GM21723 (cell line): ENCODE results near the gene SERPINA5.
"Not testable (repeated sequence)": the region's sequence is repeated elsewhere in the genome, so short reads cannot be mapped to it uniquely, and the experiment has no call there.

Experiments
- ATAC-seq: cut with Tn5 transposase; IDR thresholded peaks from one replicate; pipeline ENCODE4 v1.9.1; 2021; ENCODE audit warnings: mild to moderate bottlenecking, moderate library complexity; ENCODE audit not compliant: unreplicated experiment

The SERPINA5 gene

GRCh38 chr14:94573475-94574277 is 7.5 kb upstream of the SERPINA5 start:
- ATAC-seq = no peak

DNA sequence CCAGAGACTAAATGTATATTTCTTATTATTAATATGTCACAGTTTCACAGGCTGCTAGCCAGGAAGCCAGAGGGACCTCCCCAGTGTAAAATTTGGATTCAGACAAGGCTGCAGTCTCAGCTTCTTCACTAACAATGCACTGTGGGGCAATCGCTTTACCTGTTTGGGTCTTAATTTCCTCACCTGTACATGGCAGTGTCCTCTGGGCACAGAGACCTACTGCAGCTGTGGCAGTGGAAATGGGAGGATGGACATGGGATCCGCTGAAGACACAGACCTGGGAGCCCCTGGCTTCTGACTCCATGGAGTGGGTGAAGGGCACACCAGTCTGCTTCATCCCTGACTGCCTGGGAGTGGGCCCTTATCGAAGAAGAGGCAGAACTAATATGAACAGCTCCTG is 6.9 kb upstream of the SERPINA5 start:
- ATAC-seq = no peak

DNA sequence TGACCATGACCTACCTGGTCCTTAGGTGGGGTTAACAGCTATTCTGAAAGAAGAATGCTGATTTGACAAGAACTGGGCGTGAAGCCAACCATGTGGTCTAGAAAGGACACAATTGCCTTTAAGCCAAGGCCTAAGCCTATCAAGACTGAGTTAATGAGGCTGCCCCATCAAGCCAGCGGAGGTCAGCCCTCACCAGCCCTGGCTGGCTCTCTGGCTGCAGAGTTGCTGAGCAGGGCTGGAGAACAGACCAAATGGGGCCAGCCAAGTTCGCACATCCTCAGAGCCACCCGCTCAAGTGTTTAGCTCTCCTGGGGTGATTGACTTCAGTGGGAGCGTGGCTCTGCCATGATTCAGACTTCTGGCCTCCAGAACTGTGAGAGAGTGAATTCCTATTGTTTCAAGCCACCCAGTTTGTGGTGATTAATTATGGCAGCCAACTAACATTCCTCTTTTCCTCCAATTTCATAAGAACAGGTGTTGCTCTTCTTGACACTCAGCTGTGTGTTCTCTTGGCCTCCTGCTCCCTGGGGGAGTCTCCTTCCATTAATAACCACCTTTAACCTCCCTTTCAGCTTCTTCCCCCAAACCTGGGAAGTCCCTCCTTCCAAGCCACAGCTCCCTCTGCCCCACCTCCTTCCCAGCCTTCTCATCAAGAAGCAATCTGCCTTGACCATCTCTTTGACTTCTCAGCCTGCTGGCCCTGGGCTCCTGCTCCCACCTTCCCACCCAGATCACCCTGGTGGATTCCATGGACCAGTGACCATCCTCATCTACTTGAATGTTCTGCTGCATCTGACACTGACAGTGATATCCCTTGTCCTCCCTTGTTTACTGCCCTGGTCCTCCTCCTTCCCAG is 5.3 kb upstream of the SERPINA5 start:
- no peak for ATAC-seq

GRCh38 chr14:94577472-94577871 is 3.8 kb upstream of the SERPINA5 start:
- ATAC-seq = not testable (repeated sequence)

- no peak for ATAC-seq
Observed at GRCh38 chr14:94578712-94579111, 2.5 kb upstream of the SERPINA5 start.

DNA sequence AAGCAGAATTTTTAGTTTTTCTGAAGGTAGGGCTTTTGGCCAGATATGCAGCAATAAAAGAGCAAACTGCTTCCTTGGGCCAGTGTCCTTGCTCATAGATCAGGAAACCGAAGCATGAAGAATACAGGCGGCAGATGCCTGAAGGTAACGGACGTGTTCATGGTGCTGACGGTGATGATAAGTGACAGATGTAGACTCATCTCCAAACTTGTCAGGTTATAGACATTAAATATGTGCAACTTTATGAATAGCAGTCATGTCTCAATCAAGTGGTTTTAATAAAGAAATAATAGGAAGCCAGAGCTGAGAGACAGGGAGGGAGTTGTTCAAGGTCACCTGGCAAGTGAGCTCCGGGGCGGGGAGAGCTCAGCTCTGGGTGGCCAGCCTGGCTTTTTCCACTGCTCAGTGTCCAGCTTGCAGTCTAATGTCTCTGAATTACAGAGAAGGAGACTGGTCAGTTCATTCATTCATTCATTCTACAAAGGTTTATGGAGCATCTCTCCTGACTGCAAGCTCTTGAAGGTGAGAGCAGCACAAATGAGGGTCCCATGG is 1.0 kb downstream of the SERPINA5 start:
- no peak for ATAC-seq

GRCh38 chr14:94582851-94583250 is 1.6 kb downstream of the SERPINA5 start:
- no peak for ATAC-seq

GRCh38 chr14:94583557-94583956 is 2.3 kb downstream of the SERPINA5 start:
- ATAC-seq = no peak

DNA sequence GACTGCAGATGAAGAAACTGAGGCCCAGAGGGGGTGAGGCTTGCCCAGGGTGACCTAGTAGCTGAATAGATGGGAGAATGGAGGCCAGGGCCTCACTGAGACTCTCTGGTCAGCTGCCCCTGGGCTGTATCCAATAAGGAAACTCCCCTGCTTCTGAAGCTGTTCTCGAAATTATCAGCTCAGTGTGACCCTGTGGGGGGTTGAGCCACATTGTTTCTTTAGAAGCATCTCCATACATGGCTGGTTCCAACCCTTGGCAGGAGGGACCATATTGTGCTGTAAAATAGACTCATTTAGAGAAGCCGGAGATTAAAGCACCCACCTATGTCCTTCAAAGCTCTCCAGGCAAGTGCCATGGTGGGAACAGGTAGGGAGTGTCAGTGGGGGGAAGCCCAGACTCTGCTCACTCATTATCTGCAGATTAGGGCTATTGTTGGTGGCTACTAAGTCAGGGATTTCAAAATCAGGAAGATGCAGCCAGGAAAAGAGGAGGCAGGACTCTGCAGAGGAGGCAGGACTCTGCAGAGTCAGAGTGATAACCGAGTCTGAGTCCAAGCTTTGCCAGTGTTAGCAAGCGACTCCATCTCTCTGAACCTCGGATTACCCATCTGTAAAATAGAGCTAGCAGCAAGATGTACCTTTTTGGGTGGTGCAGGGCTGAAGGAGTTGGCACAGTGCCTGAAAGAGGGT is 3.5 kb downstream of the SERPINA5 start:
- ATAC-seq = no peak

DNA sequence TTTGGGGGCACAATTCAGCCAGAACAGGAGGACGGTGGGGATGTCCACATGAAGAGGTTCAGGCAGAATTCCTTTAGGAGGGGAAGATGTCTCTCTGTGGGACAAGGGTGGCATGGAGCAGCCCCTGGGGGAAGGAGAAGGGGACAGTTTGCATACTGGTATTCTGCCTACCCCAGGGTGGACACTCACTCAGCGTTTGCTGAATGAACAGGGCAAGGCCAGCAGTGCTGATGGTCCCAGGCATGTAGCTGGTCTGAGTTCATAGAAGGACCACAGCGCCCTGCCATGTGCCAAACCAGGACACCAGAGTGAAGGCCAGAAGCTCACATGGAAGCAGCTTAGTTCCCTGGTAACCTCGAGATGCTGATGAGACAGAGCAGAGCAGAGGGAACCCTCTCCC is 5.4 kb downstream of the SERPINA5 start:
- no peak for ATAC-seq

DNA sequence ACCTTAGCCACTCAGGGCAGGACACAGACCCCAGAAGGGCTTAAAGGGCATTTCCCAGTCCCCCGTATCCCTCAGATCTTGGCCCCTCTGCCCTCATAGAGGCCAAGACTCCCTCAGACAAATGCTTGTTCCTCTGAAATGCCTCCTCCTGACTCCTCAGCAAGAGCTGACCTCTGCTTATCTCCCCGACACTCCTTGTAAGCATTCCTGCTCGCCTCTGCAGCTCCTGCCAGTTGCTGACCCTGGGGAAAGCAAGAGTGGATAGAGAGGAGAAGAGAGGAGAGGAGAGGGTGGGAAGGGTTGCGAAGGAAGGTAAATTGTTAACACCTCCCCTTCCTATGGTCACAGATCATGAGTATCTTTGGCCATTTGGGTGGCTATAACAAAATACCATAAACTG is 7.1 kb downstream of the SERPINA5 start:
- ATAC-seq = no peak

DNA sequence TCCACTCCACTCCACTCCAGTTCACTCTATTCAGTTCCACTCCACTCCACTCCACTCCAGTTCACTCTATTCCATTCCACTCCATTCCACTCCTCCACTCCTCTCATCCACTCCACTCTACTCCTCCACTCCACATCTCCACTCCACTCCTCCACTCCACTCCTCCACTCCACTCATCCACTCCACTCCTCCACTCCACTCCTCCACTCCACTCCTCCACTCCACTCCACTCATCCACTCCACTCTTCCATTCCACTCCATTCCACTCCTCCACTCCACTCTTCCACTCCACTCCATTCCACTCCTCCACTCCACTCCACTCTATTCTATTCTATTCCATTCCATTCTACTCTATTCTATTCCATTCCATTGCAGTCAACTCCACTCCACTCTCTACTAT is 9.8 kb downstream of the SERPINA5 start:
- ATAC-seq = no peak

DNA sequence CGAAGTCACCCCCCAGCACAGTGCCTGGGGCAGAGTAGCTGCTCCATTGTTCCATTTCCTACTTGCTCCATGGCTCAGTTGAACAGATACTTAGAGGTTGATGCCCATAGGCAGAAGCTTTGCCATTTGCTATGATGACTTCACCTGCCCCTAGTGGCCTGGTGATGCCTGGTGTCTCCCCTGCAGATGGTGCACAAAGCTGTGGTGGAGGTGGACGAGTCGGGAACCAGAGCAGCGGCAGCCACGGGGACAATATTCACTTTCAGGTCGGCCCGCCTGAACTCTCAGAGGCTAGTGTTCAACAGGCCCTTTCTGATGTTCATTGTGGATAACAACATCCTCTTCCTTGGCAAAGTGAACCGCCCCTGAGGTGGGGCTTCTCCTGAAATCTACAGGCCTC is 10.6 kb downstream of the SERPINA5 start:
- no peak for ATAC-seq

DNA sequence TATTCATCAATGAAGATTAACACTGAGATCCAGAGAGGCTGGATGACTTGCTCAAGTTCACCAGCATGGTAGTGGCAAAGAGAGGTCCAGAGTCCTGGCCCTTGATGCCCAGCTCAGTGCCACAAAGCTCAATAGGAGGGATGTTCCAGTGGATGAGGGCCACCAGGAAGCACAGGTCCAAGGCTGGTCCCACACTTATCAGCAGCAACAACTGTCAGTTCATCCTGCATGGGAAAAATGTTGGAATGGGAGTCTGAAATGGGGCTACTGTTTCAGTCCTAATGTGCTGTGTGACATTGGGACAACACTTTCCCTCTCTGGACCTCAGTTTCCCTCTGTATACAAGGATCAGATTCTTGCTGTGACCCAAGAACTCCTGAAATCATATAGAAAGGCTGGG is 11.2 kb downstream of the SERPINA5 start:
- no peak for ATAC-seq

GRCh38 chr14:94593376-94593748 is 12.1 kb downstream of the SERPINA5 start:
- no peak for ATAC-seq

- no peak for ATAC-seq
Observed at GRCh38 chr14:94593749-94594431, 12.7 kb downstream of the SERPINA5 start.

GRCh38 chr14:94594441-94594840 is 13.2 kb downstream of the SERPINA5 start:
- no peak for ATAC-seq

DNA sequence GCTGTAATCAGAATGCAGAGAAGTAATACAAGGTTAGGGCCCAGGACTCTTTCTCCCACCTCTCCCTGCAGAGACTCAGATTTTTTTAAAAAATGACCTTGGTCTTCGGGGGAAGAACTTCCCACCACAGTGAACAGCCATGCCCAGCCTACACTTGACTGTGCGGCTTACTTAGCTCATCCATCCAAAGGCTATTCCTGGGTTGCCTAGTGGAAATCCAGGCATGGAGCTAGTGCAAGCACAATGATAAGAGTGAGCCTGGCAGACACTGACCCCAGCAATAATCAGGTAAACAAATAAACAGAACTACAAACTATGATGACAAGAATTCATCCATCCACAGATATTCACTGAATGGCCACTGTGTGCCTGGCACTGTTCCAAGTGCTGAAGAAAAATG is 14.7 kb downstream of the SERPINA5 start:
- no peak for ATAC-seq

DNA sequence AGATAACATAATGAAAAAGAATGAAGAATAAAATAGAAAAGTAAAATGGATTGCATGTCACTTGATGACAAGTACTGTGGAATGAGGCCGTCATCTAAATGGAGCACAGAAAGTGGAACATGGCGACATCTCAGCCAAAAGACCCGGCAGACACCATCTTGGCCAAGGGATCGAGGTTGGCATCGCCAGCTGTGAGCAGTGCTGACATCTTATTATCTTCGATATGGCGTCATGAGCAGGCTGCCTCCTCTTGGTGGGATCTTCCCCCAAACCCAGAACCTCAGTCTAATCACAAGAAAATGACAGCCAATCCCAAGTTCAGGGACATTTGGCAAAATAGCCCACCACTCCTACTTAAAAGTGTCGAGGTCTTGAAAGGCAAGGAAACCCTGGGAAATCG is 15.1 kb downstream of the SERPINA5 start:
- ATAC-seq = no peak

DNA sequence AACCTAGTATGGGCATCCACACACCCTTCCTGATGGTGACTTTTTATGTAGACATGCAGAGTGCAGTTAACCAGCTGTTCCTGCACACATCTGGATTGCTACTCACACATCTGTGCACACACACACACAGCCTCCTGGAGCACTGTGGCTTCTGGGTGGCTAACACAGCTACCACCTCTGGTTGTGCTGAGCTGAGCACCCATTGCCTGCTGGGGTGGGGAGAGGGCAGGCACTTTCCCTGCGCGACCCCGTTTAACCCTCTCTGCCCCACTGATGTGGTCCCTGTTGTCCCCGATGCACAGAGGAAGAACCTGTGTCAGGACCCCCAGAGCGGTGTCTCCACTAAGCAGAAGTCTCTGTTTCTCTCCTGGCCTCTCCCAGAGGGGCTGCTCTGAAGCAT is 16.6 kb downstream of the SERPINA5 start:
- no peak for ATAC-seq

DNA sequence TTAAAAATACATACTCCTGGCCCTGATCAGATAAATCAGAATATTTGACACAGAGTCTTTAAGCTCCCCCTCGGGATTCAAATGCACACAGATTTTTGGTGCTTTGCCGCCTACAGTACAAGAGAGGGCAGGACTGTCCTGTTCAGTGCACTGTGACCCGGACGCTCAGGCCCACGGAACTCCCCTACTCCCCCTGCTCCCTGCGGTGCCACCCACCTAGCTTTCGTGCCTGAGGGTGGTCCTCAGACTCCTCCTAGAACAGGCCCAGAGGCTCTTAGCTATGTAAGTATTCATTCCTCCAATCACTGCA is 17.2 kb downstream of the SERPINA5 start:
- ATAC-seq = no peak
